ENCODE data around the gene UGT3A1.

DNA sequence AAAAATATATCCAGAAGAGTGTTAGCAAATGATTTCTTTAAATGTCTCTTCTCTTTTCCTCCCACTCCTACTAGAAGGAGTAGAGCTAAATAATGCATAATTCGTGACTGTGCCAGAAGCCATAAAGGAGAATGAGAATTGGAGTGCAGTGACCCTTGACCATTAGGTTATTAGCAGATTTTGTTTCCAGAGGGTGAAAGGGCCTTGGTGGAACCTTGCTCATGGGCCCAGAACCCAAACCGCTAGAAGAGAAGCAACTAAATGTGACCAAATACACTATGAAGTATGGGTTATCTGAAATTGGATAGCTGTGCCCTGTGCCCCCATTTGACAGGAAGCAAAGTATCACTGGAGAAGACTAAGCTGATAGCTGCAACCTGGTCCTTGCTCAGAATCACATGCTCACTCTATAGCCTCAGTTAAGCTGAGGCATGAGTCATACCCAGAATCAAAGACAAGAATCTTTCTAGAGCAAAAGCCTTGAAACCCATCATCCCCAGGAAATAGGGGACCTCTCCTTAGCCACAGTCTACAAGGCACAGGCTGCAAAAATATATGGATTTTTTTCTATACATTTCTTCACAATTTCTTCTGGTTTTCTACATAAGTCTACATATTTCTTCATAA, 89.0 kb downstream of the UGT3A1 start:
- TF ChIP-seq POLR2AphosphoS5 (IDR thresholded peaks at IDR 0.05; ENCODE audit: low read depth, low read length) (no peak), TAF1 (IDR thresholded peaks at IDR 0.05; ENCODE audit: low read depth, low read length) (no peak), POLR2A (IDR thresholded peaks at IDR 0.05; ENCODE audit: low read depth, low read length) (no peak), SPI1 (IDR thresholded peaks at IDR 0.05; ENCODE audit: low read depth, low read length) (no peak)
